ENCODE measurements around the gene ENOX1.

The ENOX1 gene

GRCh38 chr13:43388282-43389034 is 398.3 kb downstream of the ENOX1 start:
- no peak for DNase-seq (ENCODE audit: low read depth)

DNA sequence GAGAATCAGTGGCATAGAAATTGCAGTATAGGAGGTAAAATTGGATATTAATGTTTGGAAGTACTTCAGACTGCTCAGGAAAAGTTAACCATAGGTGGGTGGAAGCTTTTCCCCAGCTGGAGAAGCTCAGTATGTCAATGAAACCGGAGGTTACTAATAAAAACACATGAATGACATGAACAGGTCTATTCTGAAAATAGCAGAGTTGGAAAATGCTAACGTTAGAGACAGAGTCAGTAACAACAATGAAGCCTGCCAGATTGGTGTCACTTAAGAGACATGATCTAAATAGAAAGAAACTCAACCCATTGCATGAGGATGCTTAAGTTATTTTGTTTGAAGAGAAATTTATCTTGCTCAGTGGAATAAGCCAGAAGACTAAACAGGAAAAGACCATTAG is 398.9 kb downstream of the ENOX1 start:
- DNase-seq (ENCODE audit: low read depth): no peak

- no peak for DNase-seq (ENCODE audit: low read depth)
Measured at GRCh38 chr13:43383498-43384165, 403.1 kb downstream of the ENOX1 start.

GRCh38 chr13:43379738-43380137 is 407.0 kb downstream of the ENOX1 start:
- no peak for DNase-seq (ENCODE audit: low read depth)

- no peak for DNase-seq (ENCODE audit: low read depth)
Measured at GRCh38 chr13:43377973-43378372, 408.8 kb downstream of the ENOX1 start.

GRCh38 chr13:43377149-43377548 is 409.6 kb downstream of the ENOX1 start:
- DNase-seq (ENCODE audit: low read depth): no peak

DNA sequence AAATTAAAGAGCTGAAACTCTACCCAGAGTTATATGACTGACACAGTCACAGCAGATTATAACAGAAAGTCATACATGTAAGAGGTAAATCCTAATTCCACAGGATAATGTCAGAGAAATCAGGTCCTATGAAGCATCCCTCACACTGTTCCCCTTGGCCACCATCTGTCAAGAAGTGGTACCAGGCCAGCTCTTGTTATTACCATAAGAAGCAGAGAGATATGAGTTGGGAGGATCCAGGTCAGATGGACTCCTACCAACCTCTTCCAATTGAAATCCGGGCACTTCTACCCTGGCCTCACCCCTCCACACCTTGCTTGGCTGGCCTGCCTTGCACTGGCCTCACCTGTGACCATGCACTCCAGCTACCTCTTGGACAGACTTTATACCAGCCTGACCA is 410.2 kb downstream of the ENOX1 start:
- no peak for DNase-seq (ENCODE audit: low read depth)

GRCh38 chr13:43375797-43376465 is 410.8 kb downstream of the ENOX1 start:
- no peak for DNase-seq (ENCODE audit: low read depth)

DNA sequence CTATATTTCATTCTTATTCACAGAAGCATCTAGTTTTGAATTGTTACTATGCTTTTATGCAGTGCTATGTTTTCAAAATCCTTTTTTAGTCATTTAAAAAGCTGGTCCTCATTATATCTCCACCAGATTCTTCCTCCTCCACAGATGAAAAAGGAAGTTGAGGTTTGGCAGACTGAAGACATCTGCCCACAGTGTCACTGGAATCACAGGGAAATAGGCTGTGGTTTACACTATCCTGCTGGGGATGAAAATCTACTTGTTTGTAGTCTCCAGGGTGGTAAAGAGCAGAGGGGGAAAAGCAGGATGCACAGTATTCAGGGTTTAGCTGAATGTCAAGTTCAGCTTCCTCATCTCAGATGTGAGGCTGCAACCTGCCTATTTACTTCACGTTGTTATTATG is 412.2 kb downstream of the ENOX1 start:
- no peak for DNase-seq (ENCODE audit: low read depth)

DNA sequence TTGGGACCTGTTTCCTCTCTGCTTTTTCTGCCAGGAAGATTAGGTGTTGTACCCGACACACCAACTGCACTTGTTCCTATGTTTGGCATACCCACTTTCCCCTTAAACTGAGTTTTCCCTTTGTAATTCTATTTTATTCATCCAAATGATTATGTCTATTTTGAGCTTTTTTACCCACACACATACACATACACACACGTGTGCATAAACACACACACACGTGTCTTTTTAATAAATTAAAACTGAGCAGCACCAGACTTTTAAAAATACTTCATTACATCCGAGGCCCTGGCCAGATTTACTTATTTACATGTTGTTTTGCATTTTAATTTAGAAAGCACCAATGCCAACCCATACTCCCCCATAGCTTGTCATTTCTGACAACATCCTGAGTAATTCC is 413.4 kb downstream of the ENOX1 start:
- no peak for DNase-seq (ENCODE audit: low read depth)

- DNase-seq (ENCODE audit: low read depth): no peak
Measured at GRCh38 chr13:43370842-43371241, 415.9 kb downstream of the ENOX1 start.

GRCh38 chr13:43369319-43369718 is 417.5 kb downstream of the ENOX1 start:
- DNase-seq (ENCODE audit: low read depth): no peak

GRCh38 chr13:43368003-43368402 is 418.8 kb downstream of the ENOX1 start:
- DNase-seq (ENCODE audit: low read depth): no peak

DNA sequence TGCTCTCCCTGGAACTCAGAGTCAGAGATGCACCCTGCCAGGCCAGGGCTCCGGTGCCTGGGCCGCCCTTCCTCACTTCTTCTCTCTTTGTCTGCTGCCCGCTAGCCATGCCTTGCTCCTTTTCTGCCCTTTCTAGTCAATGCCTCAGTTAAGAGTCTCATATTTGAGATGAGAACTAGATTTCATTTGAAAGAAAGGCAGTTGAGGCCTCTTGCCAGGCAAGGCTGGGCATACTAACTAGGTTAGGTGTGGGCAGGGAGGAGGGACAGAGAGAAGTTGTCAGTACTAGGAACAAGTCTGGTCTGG is 421.8 kb downstream of the ENOX1 start:
- no peak for DNase-seq (ENCODE audit: low read depth)

GRCh38 chr13:43364210-43365038 is 422.3 kb downstream of the ENOX1 start:
- DNase-seq (ENCODE audit: low read depth): no peak

GRCh38 chr13:43363156-43363953 is 423.4 kb downstream of the ENOX1 start:
- DNase-seq (ENCODE audit: low read depth): no peak

DNA sequence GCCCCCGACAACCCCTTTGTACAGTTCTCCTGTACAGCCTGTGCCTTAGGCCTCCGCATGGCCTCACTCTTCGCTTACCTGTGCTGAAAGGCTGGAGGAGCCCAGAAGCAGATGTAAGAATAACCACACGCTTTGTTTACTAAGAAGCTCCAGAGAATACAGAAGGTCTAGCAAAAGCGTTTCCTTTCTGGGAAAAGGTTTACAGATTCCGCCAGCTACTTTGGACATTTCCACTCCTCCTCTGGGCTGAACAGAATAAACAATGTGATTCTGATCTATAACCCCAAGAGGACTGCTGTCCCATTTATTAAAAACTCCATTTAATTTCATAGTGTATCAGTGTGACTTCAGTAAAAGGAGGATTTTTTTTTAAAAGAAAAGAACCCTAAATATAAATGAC is 424.2 kb downstream of the ENOX1 start:
- no peak for DNase-seq (ENCODE audit: low read depth)

- no peak for DNase-seq (ENCODE audit: low read depth)
Measured at GRCh38 chr13:43360892-43361610, 425.7 kb downstream of the ENOX1 start.

DNA sequence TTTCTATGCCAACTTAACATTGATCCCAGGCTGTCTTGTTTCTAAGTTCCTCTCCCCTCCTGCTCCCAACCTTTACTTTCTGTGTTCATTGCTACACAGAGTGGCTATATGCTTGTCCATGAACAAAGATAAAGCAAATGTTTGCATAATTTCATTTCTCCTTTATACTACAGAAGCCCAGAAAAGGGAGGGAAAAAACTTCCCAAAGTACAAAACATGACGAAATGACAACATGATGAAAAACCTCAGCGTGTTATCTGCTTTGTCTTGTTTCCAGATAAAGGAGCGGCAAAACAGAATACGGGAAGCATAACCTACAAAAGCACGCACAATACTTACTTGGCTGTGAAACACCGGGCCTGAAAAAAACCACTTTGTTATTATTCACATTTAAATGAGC is 426.6 kb downstream of the ENOX1 start:
- DNase-seq (ENCODE audit: low read depth): no peak

- no peak for DNase-seq (ENCODE audit: low read depth)
Measured at GRCh38 chr13:43359536-43359935, 427.2 kb downstream of the ENOX1 start.

DNA sequence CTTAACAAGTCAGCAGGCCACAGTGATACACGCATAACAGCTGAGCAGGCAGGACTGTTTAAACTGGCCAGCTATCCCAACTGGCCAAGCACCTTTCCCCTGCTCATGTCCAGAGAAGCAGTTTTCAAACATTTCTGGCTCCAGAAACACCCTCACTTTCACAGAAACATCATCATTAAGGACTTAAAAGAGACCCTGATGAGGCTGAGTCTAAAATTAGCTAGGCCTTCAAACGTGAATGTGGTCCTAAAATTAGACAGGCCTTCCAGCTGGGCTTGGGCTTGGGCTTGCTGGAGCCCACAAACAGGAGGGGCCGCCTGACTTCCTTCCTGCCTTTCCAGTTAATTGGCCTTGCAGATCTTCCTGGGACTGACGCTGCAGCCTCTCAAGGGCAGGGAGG is 429.2 kb downstream of the ENOX1 start:
- no peak for DNase-seq (ENCODE audit: low read depth)
